Spleen (tissue), 7 donors: ENCODE measurements around the gene CAMTA1.

ENCODE experiments used
- CTCF ChIP-seq, 11 experiments: fragments of 200-600 bp in 7 of 11; fragments of 450-650 bp in 4 of 11; sonication (generic) in 4 of 11; IDR thresholded peaks in 8 of 11; conservative IDR thresholded peaks in 3 of 11; 1 replicate in 7 of 11; 2 replicates in 4 of 11; pipeline versions ENCODE4 v1.4.0 to v1.8.0; 2016 to 2021; ENCODE audit warnings: antibody characterized with exemption in 11 of 11, inconsistent platforms in 4 of 11, mild to moderate bottlenecking in 1 of 11
- POLR2A ChIP-seq, 3 donors: fragments of 450-650 bp; IDR thresholded peaks; one replicate each; pipeline ENCODE4 v1.5.1; 2017; ENCODE audit warnings: antibody characterized with exemption in 3 of 3, mild to moderate bottlenecking in 1 of 3
- POLR2AphosphoS5 ChIP-seq, 3 donors: sonication (generic); formaldehyde crosslinking; IDR thresholded peaks; one replicate each; pipeline ENCODE4 v1.5.1; 2017; ENCODE audit warnings: antibody characterized with exemption in 3 of 3
- donor health status: DM: no; HTN: no; CAD: no; lungs with moderate emphysema.
- donor health status: DM: no; HTN: no; CAD: no.
- donor health status: DM: no; HTN: no; CAD: no.

- TF ChIP-seq CTCF (IDR thresholded peaks at IDR 0.05 in 8 of 11, conservative IDR thresholded peaks at IDR 0.05 in 3 of 11) = no peak
- TF ChIP-seq POLR2A (IDR thresholded peaks at IDR 0.05) = no peak
- no peak for TF ChIP-seq POLR2AphosphoS5 (IDR thresholded peaks at IDR 0.05)
Measured at GRCh38 chr1:7482077-7482476, 696.8 kb downstream of the CAMTA1 start.
